ENCODE data around the gene ZNF609. TPM values are rescaled to one million over a fixed set of nuclear protein-coding genes. Genes with fewer than 3 reads are reported as not detected.

The ZNF609 gene
- polyA plus RNA-seq, 3 donors: 1.3 to 13.2 (median 1.7) TPM

DNA sequence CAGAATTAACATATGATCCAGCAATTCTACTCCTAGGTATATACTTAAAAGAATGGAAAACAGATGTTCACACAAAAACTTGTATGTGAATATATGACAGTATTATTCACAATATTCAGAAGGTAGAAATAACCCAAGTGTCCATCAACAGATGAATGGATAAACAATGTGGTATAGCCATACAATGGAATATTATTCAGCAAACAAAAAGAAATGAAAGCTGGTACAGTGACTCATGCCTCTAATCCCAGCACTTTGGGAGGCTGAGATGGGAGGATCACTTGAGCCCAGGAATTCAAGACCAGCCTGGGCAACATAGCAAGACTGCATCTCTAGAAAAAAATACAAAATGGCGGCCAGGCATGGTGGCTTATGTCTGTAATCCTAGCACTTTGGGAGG lies 185.6 kb downstream of the ZNF609 start:
- no peak for DNase-seq
- Histone ChIP-seq H3K9ac (ENCODE audit: insufficient read depth, low read length, poor library complexity, severe bottlenecking) (no peak overlapping the region), H3K4me1 (ENCODE audit: control insufficient read depth in 1 of 2, insufficient read depth in 2 of 2, low read length in 2 of 2) (peaks cover 5% of the 10 kb centered on the region in 2 donors), H3K36me3 (replicated peaks in 1 of 2; ENCODE audit: control insufficient read depth in 1 of 2, insufficient read depth in 2 of 2, low read length in 2 of 2) (peaks cover 4 to 7% of the 10 kb centered on the region in 2 donors), H3K27ac (ENCODE audit: low read depth in 1 of 2, low read length in 2 of 2) (no peak overlapping the region), H3K9me3 (replicated peaks in 1 of 2; ENCODE audit: control insufficient read depth in 1 of 2, insufficient read depth in 1 of 2, low read length in 2 of 2) (no peaks in the 10 kb centered on the region), H3K4me2 (replicated peaks; ENCODE audit: extremely low read depth, low read length, poor library complexity, severe bottlenecking) (no peak overlapping the region), H2AFZ (ENCODE audit: insufficient read depth, low read depth, low read length, poor library complexity, severe bottlenecking) (no peak overlapping the region), H3K79me2 (ENCODE audit: insufficient read depth, low read length) (peaks cover 45% of the 10 kb centered on the region), H3K27me3 (ENCODE audit: control insufficient read depth in 2 of 2, insufficient read depth in 2 of 2, low read length in 2 of 2) (no peaks in the 10 kb centered on the region), H4K20me1 (ENCODE audit: insufficient read depth, low read length) (no peaks in the 10 kb centered on the region), H3K4me3 (replicated peaks in 1 of 3; ENCODE audit: low read depth in 2 of 3, low read length in 3 of 3) (no peak overlapping the region)
- Mint-ChIP-seq H3K27me3 (ENCODE audit: low read depth in 3 of 3) (no peaks in the 10 kb centered on the region), H3K4me3 (no peak overlapping the region), H3K4me1 (peaks cover 9% of the 10 kb centered on the region), H3K27ac (no peak overlapping the region), H3K36me3 (peaks cover 6 to 8% of the 10 kb centered on the region in 2 donors), H3K9me3 (no peaks in the 10 kb centered on the region)
- TF ChIP-seq, protein P1, sequence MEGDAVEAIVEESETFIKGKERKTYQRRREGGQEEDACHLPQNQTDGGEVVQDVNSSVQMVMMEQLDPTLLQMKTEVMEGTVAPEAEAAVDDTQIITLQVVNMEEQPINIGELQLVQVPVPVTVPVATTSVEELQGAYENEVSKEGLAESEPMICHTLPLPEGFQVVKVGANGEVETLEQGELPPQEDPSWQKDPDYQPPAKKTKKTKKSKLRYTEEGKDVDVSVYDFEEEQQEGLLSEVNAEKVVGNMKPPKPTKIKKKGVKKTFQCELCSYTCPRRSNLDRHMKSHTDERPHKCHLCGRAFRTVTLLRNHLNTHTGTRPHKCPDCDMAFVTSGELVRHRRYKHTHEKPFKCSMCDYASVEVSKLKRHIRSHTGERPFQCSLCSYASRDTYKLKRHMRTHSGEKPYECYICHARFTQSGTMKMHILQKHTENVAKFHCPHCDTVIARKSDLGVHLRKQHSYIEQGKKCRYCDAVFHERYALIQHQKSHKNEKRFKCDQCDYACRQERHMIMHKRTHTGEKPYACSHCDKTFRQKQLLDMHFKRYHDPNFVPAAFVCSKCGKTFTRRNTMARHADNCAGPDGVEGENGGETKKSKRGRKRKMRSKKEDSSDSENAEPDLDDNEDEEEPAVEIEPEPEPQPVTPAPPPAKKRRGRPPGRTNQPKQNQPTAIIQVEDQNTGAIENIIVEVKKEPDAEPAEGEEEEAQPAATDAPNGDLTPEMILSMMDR (IDR thresholded peaks at IDR 0.05): no peak
- intact Hi-C loops (cut with micrococcal nuclease): no loop called here
- 100% methylated on average over 1 of the region's 1 CpG for WGBS (ENCODE audit: insufficient coverage)

DNA sequence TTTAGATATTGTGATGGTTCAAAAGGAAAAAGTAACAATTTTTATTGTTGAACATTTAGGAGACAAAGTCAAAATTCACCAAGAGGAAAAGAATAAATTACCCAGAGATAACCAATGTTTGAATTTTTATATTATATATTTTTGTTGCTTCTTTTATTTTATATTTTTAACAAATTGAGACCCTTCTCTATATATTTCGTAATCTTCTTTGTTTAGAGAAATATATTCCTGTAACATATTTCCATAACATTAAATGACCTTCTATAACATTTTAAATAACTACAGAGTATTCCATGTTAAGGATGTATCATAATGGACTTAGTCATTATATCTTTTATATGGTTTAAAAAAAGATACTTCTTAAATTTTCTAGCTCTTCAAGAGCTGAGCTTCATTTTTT lies 187.0 kb downstream of the ZNF609 start:
- Mint-ChIP-seq H3K9me3 (no peaks in the 10 kb centered on the region), H3K27ac (no peak overlapping the region), H3K27me3 (ENCODE audit: low read depth in 3 of 3) (no peaks in the 10 kb centered on the region), H3K4me1 (peaks cover 8% of the 10 kb centered on the region), H3K4me3 (no peak overlapping the region), H3K36me3 (peaks cover 6 to 8% of the 10 kb centered on the region in 2 donors)
- Histone ChIP-seq H3K9ac (ENCODE audit: insufficient read depth, low read length, poor library complexity, severe bottlenecking) (no peak overlapping the region), H3K4me2 (replicated peaks; ENCODE audit: extremely low read depth, low read length, poor library complexity, severe bottlenecking) (no peak overlapping the region), H3K9me3 (replicated peaks in 1 of 2; ENCODE audit: control insufficient read depth in 1 of 2, insufficient read depth in 1 of 2, low read length in 2 of 2) (no peaks in the 10 kb centered on the region), H3K36me3 (replicated peaks in 1 of 2; ENCODE audit: control insufficient read depth in 1 of 2, insufficient read depth in 2 of 2, low read length in 2 of 2) (peaks cover 3 to 7% of the 10 kb centered on the region in 2 donors), H3K27ac (ENCODE audit: low read depth in 1 of 2, low read length in 2 of 2) (no peak overlapping the region), H3K4me3 (replicated peaks in 1 of 3; ENCODE audit: low read depth in 2 of 3, low read length in 3 of 3) (no peak overlapping the region), H3K4me1 (ENCODE audit: control insufficient read depth in 1 of 2, insufficient read depth in 2 of 2, low read length in 2 of 2) (no peaks in the 10 kb centered on the region), H4K20me1 (ENCODE audit: insufficient read depth, low read length) (peaks cover 4% of the 10 kb centered on the region), H3K27me3 (ENCODE audit: control insufficient read depth in 2 of 2, insufficient read depth in 2 of 2, low read length in 2 of 2) (no peaks in the 10 kb centered on the region), H3K79me2 (ENCODE audit: insufficient read depth, low read length) (peaks cover 36% of the 10 kb centered on the region), H2AFZ (ENCODE audit: insufficient read depth, low read depth, low read length, poor library complexity, severe bottlenecking) (no peak overlapping the region)
- WGBS (ENCODE audit: insufficient coverage): no CpG with 5 or more reads among the region's 1 CpG
- TF ChIP-seq, protein P1 (IDR thresholded peaks at IDR 0.05): no peak
- intact Hi-C loops (cut with micrococcal nuclease): no loop called here
- no peak for DNase-seq

Measured in CD14-positive monocyte (primary cell).